ENCODE results near the gene PKN1. TPM values are rescaled to one million over a fixed set of nuclear protein-coding genes. Genes with fewer than 3 reads are reported as not detected.

PKN1 gene
- total and polyA plus RNA-seq, 2 experiments from 2014 or later, result 109 to 147 TPM

- H3K36me3 ChIP-seq, result no peaks in the 10 kb centered on the region
- TF ChIP-seq CTCF (IDR thresholded peaks at IDR 0.05; ENCODE audit: low read depth, low read length), result no peak
- DNase-seq (ENCODE audit: low read depth in 1 of 2, low spot score in 1 of 2), result no peak
- no peaks in the 10 kb centered on the region for H3K9me3 ChIP-seq (ENCODE audit: low read depth)
- no peak overlapping the region for H3K27ac ChIP-seq
- peaks cover 6% of the 10 kb centered on the region for H3K4me1 ChIP-seq (ENCODE audit: low read depth)
- H3K4me3 ChIP-seq, result no peak overlapping the region
- H3K27me3 ChIP-seq, result no peaks in the 10 kb centered on the region
Observed at GRCh38 chr19:14430712-14431111, 2.4 kb upstream of the PKN1 start.

GRCh38 chr19:14433554-14434501, 722 bp downstream of the PKN1 start:
- TF ChIP-seq CTCF (IDR thresholded peaks at IDR 0.05; ENCODE audit: low read depth, low read length), result no peak
- Histone ChIP-seq H3K4me3 (peak overlapping the region; percentile 86), H3K9me3 (ENCODE audit: low read depth) (no peaks in the 10 kb centered on the region), H3K36me3 (no peaks in the 10 kb centered on the region), H3K4me1 (ENCODE audit: low read depth) (peaks cover 6% of the 10 kb centered on the region), H3K27me3 (no peaks in the 10 kb centered on the region), H3K27ac (no peak overlapping the region)
- DNase-seq (ENCODE audit: low read depth in 1 of 2, low spot score in 1 of 2), result no peak

- H3K27ac ChIP-seq, result peak overlapping the region; percentile 8
- no peak for TF ChIP-seq CTCF (IDR thresholded peaks at IDR 0.05; ENCODE audit: low read depth, low read length)
- DNase-seq (ENCODE audit: low read depth in 1 of 2, low spot score in 1 of 2), result peak in 1 of 2 donors; percentile 83
- H3K27me3 ChIP-seq, result no peaks in the 10 kb centered on the region
- no peak overlapping the region for H3K4me3 ChIP-seq
- H3K4me1 ChIP-seq (ENCODE audit: low read depth), result peaks cover 6% of the 10 kb centered on the region
- no peaks in the 10 kb centered on the region for H3K36me3 ChIP-seq
- no peaks in the 10 kb centered on the region for H3K9me3 ChIP-seq (ENCODE audit: low read depth)
Observed at GRCh38 chr19:14434543-14435319, 1.6 kb downstream of the PKN1 start.

GRCh38 chr19:14435320-14436050, 2.4 kb downstream of the PKN1 start:
- Histone ChIP-seq H3K36me3 (no peaks in the 10 kb centered on the region), H3K27ac (peak overlapping the region; percentile 8), H3K9me3 (ENCODE audit: low read depth) (no peaks in the 10 kb centered on the region), H3K27me3 (no peaks in the 10 kb centered on the region), H3K4me1 (ENCODE audit: low read depth) (peaks cover 6% of the 10 kb centered on the region), H3K4me3 (no peak overlapping the region)
- no peak for TF ChIP-seq CTCF (IDR thresholded peaks at IDR 0.05; ENCODE audit: low read depth, low read length)
- DNase-seq (ENCODE audit: low read depth in 1 of 2, low spot score in 1 of 2), result no peak

- Histone ChIP-seq H3K36me3 (peaks cover 2% of the 10 kb centered on the region), H3K4me3 (no peak overlapping the region), H3K4me1 (ENCODE audit: low read depth) (peaks cover 6% of the 10 kb centered on the region), H3K27me3 (no peaks in the 10 kb centered on the region), H3K9me3 (ENCODE audit: low read depth) (no peaks in the 10 kb centered on the region), H3K27ac (no peak overlapping the region)
- no peak for DNase-seq (ENCODE audit: low read depth in 1 of 2, low spot score in 1 of 2)
- no peak for TF ChIP-seq CTCF (IDR thresholded peaks at IDR 0.05; ENCODE audit: low read depth, low read length)
Observed at GRCh38 chr19:14437578-14438140, 4.6 kb downstream of the PKN1 start.
